Measurements from ENCODE around the gene SELENOO.
"Not testable (repeated sequence)": the region's sequence is repeated elsewhere in the genome, so short reads cannot be mapped to it uniquely, and the experiment has no call there.

- TF ChIP-seq CTCF (conservative IDR thresholded peaks at IDR 0.05; ENCODE audit: low read depth, low read length); EZH2 (IDR thresholded peaks at IDR 0.05; ENCODE audit: borderline replicate concordance, low read depth, low read length, poor library complexity, severe bottlenecking): not testable (repeated sequence)
Measured at GRCh38 chr22:50168490-50169180, 32.2 kb upstream of the SELENOO start.

All from A673 (cell line).